Amniotic epithelial cell (primary cell): ENCODE results near the gene PLPPR2.
"Not testable (repeated sequence)": the region's sequence is repeated elsewhere in the genome, so short reads cannot be mapped to it uniquely, and the experiment has no call there.

ENCODE experiments used
- DNase-seq: peaks from one replicate; pipeline ENCODE4 v3.0.0-alpha.2; 2010; ENCODE audit warnings: low read depth

PLPPR2 gene

GRCh38 chr19:11340099-11340467, 15.1 kb upstream of the PLPPR2 start:
- not testable (repeated sequence) for DNase-seq

- DNase-seq, result no peak
Measured at GRCh38 chr19:11342429-11342828, 12.8 kb upstream of the PLPPR2 start.

GRCh38 chr19:11345122-11345803, 10.0 kb upstream of the PLPPR2 start:
- no peak for DNase-seq

- DNase-seq, result peak; percentile 98
Measured at GRCh38 chr19:11346104-11346940, 8.9 kb upstream of the PLPPR2 start, which contains the start of the genes CCDC159 and TMEM205. Gene CCDC159 (plus strand): TSS chr19:11346519. CDS start chr19:11346607, 88 bp downstream. Gene TMEM205 (minus strand): TSS chr19:11346268. CDS start chr19:11345619, 649 bp downstream.

- DNase-seq, result no peak
Measured at GRCh38 chr19:11347546-11348039, 7.6 kb upstream of the PLPPR2 start.

GRCh38 chr19:11349171-11349570, 6.1 kb upstream of the PLPPR2 start:
- DNase-seq, result no peak

GRCh38 chr19:11354102-11354501, 1.1 kb upstream of the PLPPR2 start:
- not testable (repeated sequence) for DNase-seq

GRCh38 chr19:11356074-11356397, 804 bp downstream of the PLPPR2 start:
- no peak for DNase-seq

- no peak for DNase-seq
Measured at GRCh38 chr19:11356676-11357550, 1.7 kb downstream of the PLPPR2 start.

GRCh38 chr19:11359421-11359820, 4.2 kb downstream of the PLPPR2 start:
- DNase-seq, result no peak

GRCh38 chr19:11361037-11361770, 6.0 kb downstream of the PLPPR2 start:
- peak; percentile 55 for DNase-seq

- DNase-seq, result no peak
Measured at GRCh38 chr19:11361771-11362731, 6.8 kb downstream of the PLPPR2 start.

GRCh38 chr19:11363881-11364280, 8.6 kb downstream of the PLPPR2 start:
- DNase-seq, result no peak

- DNase-seq, result no peak
Measured at GRCh38 chr19:11364296-11364904, 9.2 kb downstream of the PLPPR2 start.

GRCh38 chr19:11364935-11365334, 9.7 kb downstream of the PLPPR2 start:
- no peak for DNase-seq

- DNase-seq, result no peak
Measured at GRCh38 chr19:11365557-11366117, 10.4 kb downstream of the PLPPR2 start.

GRCh38 chr19:11367528-11367927, 12.3 kb downstream of the PLPPR2 start:
- DNase-seq, result no peak

GRCh38 chr19:11370744-11371143, 15.5 kb downstream of the PLPPR2 start:
- DNase-seq, result no peak

- DNase-seq, result peak; percentile 43
Measured at GRCh38 chr19:11373166-11373884, 18.1 kb downstream of the PLPPR2 start.
